ENCODE results near the gene ABTB2.

DNA sequence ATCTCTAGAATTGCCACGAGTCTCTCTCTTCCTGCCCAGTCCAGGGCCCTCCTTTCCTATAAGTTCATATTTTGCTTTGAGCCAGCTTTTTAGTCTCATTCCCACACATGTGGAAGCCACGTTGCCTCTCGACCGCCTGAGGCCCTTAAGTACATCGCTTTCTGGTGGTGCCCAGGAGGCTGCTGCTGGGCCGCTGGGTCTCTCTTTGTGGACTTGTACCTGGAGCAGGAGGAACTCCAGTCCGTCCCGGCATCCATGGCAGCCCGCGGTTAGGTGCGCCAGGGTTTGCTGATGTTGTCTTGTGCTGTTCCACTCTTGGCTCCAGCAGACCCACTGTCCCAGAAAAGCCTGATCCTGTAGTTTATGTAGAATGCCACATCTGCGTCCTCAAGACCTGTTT lies 211.4 kb downstream of the ABTB2 start:
- TF ChIP-seq, protein P1, sequence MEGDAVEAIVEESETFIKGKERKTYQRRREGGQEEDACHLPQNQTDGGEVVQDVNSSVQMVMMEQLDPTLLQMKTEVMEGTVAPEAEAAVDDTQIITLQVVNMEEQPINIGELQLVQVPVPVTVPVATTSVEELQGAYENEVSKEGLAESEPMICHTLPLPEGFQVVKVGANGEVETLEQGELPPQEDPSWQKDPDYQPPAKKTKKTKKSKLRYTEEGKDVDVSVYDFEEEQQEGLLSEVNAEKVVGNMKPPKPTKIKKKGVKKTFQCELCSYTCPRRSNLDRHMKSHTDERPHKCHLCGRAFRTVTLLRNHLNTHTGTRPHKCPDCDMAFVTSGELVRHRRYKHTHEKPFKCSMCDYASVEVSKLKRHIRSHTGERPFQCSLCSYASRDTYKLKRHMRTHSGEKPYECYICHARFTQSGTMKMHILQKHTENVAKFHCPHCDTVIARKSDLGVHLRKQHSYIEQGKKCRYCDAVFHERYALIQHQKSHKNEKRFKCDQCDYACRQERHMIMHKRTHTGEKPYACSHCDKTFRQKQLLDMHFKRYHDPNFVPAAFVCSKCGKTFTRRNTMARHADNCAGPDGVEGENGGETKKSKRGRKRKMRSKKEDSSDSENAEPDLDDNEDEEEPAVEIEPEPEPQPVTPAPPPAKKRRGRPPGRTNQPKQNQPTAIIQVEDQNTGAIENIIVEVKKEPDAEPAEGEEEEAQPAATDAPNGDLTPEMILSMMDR (optimal IDR thresholded peaks at IDR 0.05 in 1 of 3, IDR thresholded peaks at IDR 0.05 in 1 of 3, conservative IDR thresholded peaks at IDR 0.05 in 1 of 3; ENCODE audit: extremely low read depth in 1 of 3, insufficient read depth in 2 of 3, low read length in 3 of 3), result no peak
- no peak for TF ChIP-seq EZH2 (IDR thresholded peaks at IDR 0.05; ENCODE audit: low read length)

Data from keratinocyte (primary cell).